ENCODE data around the gene RPL13.

RPL13 gene

GRCh38 chr16:89523680-89524344 lies 36.7 kb upstream of the RPL13 start:
- TF ChIP-seq TCF4 (CRISPR knock-in tag; IDR thresholded peaks at IDR 0.05; ENCODE audit: borderline replicate concordance) (no peak), ESRRG (CRISPR knock-in tag; IDR thresholded peaks at IDR 0.05) (no peak), CREB5 (CRISPR knock-in tag; IDR thresholded peaks at IDR 0.05; ENCODE audit: low read depth) (no peak), PPARA (CRISPR knock-in tag; IDR thresholded peaks at IDR 0.05; ENCODE audit: borderline replicate concordance) (no peak)
- no peak for ATAC-seq

- no peak for ATAC-seq
- TF ChIP-seq ISL1 (CRISPR knock-in tag; IDR thresholded peaks at IDR 0.05) = no peak
- no peak for TF ChIP-seq ZFP3 (CRISPR knock-in tag; IDR thresholded peaks at IDR 0.05)
- no peak for TF ChIP-seq ZNF70 (CRISPR knock-in tag; IDR thresholded peaks at IDR 0.05)
- no peak for TF ChIP-seq BACH2 (CRISPR knock-in tag; IDR thresholded peaks at IDR 0.05; ENCODE audit: borderline replicate concordance)
- no peak for TF ChIP-seq POU6F1 (CRISPR knock-in tag; IDR thresholded peaks at IDR 0.05; ENCODE audit: borderline replicate concordance, low read depth)
- no peak for TF ChIP-seq CSDC2 (CRISPR knock-in tag; IDR thresholded peaks at IDR 0.05)
- TF ChIP-seq ZNF565 (CRISPR knock-in tag; conservative IDR thresholded peaks at IDR 0.05; ENCODE audit: low read depth) = no peak
- TF ChIP-seq ZNF8 (CRISPR knock-in tag; IDR thresholded peaks at IDR 0.05) = no peak
Measured at GRCh38 chr16:89525146-89525913, 35.2 kb upstream of the RPL13 start.

- TF ChIP-seq CSDC2 (CRISPR knock-in tag; IDR thresholded peaks at IDR 0.05) (no peak), OSR1 (CRISPR knock-in tag; IDR thresholded peaks at IDR 0.05) (no peak), PPARA (CRISPR knock-in tag; IDR thresholded peaks at IDR 0.05; ENCODE audit: borderline replicate concordance) (no peak), CSRNP3 (CRISPR knock-in tag; IDR thresholded peaks at IDR 0.05) (no peak), ZNF8 (CRISPR knock-in tag; IDR thresholded peaks at IDR 0.05) (no peak), ZNF70 (CRISPR knock-in tag; IDR thresholded peaks at IDR 0.05) (no peak), ZFP3 (CRISPR knock-in tag; IDR thresholded peaks at IDR 0.05) (no peak), TSHZ2 (CRISPR knock-in tag; IDR thresholded peaks at IDR 0.05) (no peak), CREB5 (CRISPR knock-in tag; IDR thresholded peaks at IDR 0.05; ENCODE audit: low read depth) (no peak), RARB (CRISPR knock-in tag; IDR thresholded peaks at IDR 0.05) (no peak), ISL1 (CRISPR knock-in tag; IDR thresholded peaks at IDR 0.05) (no peak), GLIS3 (CRISPR knock-in tag; IDR thresholded peaks at IDR 0.05) (no peak)
Measured at GRCh38 chr16:89529097-89529496, 31.4 kb upstream of the RPL13 start.

More at GRCh38 chr16:89529097-89529496, 31.4 kb upstream of the RPL13 start:
- ATAC-seq = no peak

All from SK-N-SH treated with all-trans-retinoic acid at 6 μM for 48 hours (cell line).